HepG2 (cell line): ENCODE measurements around the gene TMEM74B. TPM values are rescaled to one million over a fixed set of nuclear protein-coding genes. Genes with fewer than 3 reads are reported as not detected.
A peak's percentile ranks its signal among the peaks of the same experiment; 100 is the strongest.

Experiments used
- GPN1 ChIP-seq: sonication (generic); formaldehyde crosslinking; IDR thresholded peaks from 2 replicates; pipeline ENCODE4 v1.5.1; 2020; ENCODE audit warnings: missing genetic modification reagents, borderline replicate concordance
- HMGXB4 ChIP-seq, 2 experiments: sonication (generic) in 1 of 2; formaldehyde crosslinking in 1 of 2; IDR thresholded peaks; 2 replicates each; pipeline versions ENCODE4 v1.4.0 to v1.6.1; 2018 to 2020; ENCODE audit warnings: missing genetic modification reagents in 2 of 2, borderline replicate concordance in 1 of 2, low read depth in 1 of 2, mild to moderate bottlenecking in 1 of 2, missing biosample characterization in 1 of 2
- MAFG ChIP-seq: sonication (generic); formaldehyde crosslinking; IDR thresholded peaks from 2 replicates; pipeline ENCODE4 v1.5.1; 2020; ENCODE audit warnings: mild to moderate bottlenecking, missing genetic modification reagents
- PITX1 ChIP-seq: sonication (generic); formaldehyde crosslinking; IDR thresholded peaks from 2 replicates; pipeline ENCODE4 v1.5.1; 2020; ENCODE audit warnings: mild to moderate bottlenecking, missing genetic modification reagents
- POLR2G ChIP-seq: fragments of 200-400 bp; formaldehyde crosslinking; IDR thresholded peaks from 2 replicates; pipeline ENCODE4 v1.6.1; 2018; ENCODE audit warnings: mild to moderate bottlenecking, low read depth, low read length, moderate library complexity
- SKIL ChIP-seq: sonication (generic); formaldehyde crosslinking; IDR thresholded peaks from 2 replicates; pipeline ENCODE4 v1.8.0; 2022; ENCODE audit warnings: missing genetic modification reagents, mild to moderate bottlenecking, moderate library complexity, borderline replicate concordance
- TEAD3 ChIP-seq: optimal IDR thresholded peaks from 2 replicates; pipeline ENCODE3; 2016; ENCODE audit warnings: borderline replicate concordance
- TSC22D2 ChIP-seq: sonication (generic); formaldehyde crosslinking; IDR thresholded peaks from 2 replicates; pipeline ENCODE4 v1.5.1; 2020; ENCODE audit warnings: missing genetic modification reagents, mild to moderate bottlenecking, borderline replicate concordance
- YY1 ChIP-seq: IDR thresholded peaks from 2 replicates; pipeline ENCODE4 v1.6.1; 2011; ENCODE audit warnings: low read length, low read depth, moderate library complexity, mild to moderate bottlenecking; ENCODE audit not compliant: insufficient read depth, insufficient replicate concordance
- ZFP36L1 ChIP-seq: sonication (generic); formaldehyde crosslinking; IDR thresholded peaks from 2 replicates; pipeline ENCODE4 v1.8.0; 2022; ENCODE audit warnings: mild to moderate bottlenecking, missing genetic modification reagents, moderate library complexity
- ZNF253 ChIP-seq: sonication (generic); formaldehyde crosslinking; IDR thresholded peaks from 2 replicates; pipeline ENCODE4 v1.8.0; 2022; ENCODE audit warnings: mild to moderate bottlenecking, missing genetic modification reagents, borderline replicate concordance
- ZNF547 ChIP-seq: sonication (generic); formaldehyde crosslinking; IDR thresholded peaks from 2 replicates; pipeline ENCODE4 v1.5.1; 2020; ENCODE audit warnings: mild to moderate bottlenecking, missing genetic modification reagents
- ZNF567 ChIP-seq: sonication (generic); formaldehyde crosslinking; IDR thresholded peaks from 2 replicates; pipeline ENCODE4 v1.8.1; 2023; ENCODE audit warnings: mild to moderate bottlenecking, missing genetic modification reagents, borderline replicate concordance
- ZNF761 ChIP-seq: sonication (generic); formaldehyde crosslinking; conservative IDR thresholded peaks from 2 replicates; pipeline ENCODE4 v1.4.0; 2020; ENCODE audit warnings: mild to moderate bottlenecking, missing genetic modification reagents
- polyA plus RNA-seq, 8 experiments: library from polyadenylated mRNA; depleted of rRNA in 3 of 8; stranded (reverse) in 7 of 8; unstranded in 1 of 8; fragments of >200 nt; fragmentation: Illumina TruSeq in 4 of 8; extraction: Trizol in 4 of 8; gene quantifications; 2 replicates each; pipeline versions ENCODE4 v1.2.1 to v1.2.3, GENCODE V29; 2011 to 2016; ENCODE audit warnings: low read depth in 4 of 8, missing spikeins in 1 of 8, mixed read lengths in 1 of 8; ENCODE audit not compliant: insufficient read depth in 1 of 8
- total RNA-seq, 5 experiments: library from RNA; depleted of rRNA; stranded (reverse); fragments of >200 nt; fragmentation: Illumina TruSeq; extraction: Trizol; gene quantifications; 2 replicates each; pipeline ENCODE4 v1.2.3, GENCODE V29; 2016; ENCODE audit warnings: low read depth in 1 of 5
- TF ChIP-seq, protein P1 (sequence below): sonication (generic); formaldehyde crosslinking; IDR thresholded peaks from 2 replicates; pipeline ENCODE4 v1.4.0; 2020; ENCODE audit warnings: low read depth, missing genetic modification reagents
- TF ChIP-seq, protein P2 (sequence below): sonication (generic); formaldehyde crosslinking; IDR thresholded peaks from 2 replicates; pipeline ENCODE4 v1.5.1; 2020; ENCODE audit warnings: mild to moderate bottlenecking, moderate library complexity, missing genetic modification reagents

The TMEM74B gene
- total and polyA plus RNA-seq, 2 of the 13 experiments (the other 11 are each of a cell fraction or from before 2014, with no cell fraction given), result 4.7 to 18.4 TPM

GRCh38 chr20:1185790-1186334 lies 1.1 kb upstream of the TMEM74B start (continued):
- TF ChIP-seq, protein P1, sequence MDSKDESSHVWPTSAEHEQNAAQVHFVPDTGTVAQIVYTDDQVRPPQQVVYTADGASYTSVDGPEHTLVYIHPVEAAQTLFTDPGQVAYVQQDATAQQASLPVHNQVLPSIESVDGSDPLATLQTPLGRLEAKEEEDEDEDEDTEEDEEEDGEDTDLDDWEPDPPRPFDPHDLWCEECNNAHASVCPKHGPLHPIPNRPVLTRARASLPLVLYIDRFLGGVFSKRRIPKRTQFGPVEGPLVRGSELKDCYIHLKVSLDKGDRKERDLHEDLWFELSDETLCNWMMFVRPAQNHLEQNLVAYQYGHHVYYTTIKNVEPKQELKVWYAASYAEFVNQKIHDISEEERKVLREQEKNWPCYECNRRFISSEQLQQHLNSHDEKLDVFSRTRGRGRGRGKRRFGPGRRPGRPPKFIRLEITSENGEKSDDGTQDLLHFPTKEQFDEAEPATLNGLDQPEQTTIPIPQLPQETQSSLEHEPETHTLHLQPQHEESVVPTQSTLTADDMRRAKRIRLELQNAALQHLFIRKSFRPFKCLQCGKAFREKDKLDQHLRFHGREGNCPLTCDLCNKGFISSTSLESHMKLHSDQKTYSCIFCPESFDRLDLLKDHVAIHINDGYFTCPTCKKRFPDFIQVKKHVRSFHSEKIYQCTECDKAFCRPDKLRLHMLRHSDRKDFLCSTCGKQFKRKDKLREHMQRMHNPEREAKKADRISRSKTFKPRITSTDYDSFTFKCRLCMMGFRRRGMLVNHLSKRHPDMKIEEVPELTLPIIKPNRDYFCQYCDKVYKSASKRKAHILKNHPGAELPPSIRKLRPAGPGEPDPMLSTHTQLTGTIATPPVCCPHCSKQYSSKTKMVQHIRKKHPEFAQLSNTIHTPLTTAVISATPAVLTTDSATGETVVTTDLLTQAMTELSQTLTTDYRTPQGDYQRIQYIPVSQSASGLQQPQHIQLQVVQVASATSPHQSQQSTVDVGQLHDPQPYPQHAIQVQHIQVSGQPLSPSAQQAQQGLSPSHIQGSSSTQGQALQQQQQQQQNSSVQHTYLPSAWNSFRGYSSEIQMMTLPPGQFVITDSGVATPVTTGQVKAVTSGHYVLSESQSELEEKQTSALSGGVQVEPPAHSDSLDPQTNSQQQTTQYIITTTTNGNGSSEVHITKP (CRISPR knock-in tag), result peak; percentile 62; the same call in 1 of the 2 replicates
- TF ChIP-seq POLR2G (no peak), SKIL (CRISPR knock-in tag) (no peak), ZNF761 (CRISPR knock-in tag) (no peak), ZNF567 (peak; percentile 68; the same call in 1 of the 2 replicates), HMGXB4 (CRISPR knock-in tag; IDR thresholded peaks at IDR 0.05; ENCODE audit: borderline replicate concordance in 1 of 2, low read depth in 1 of 2) (peak; percentile 62 to 96), GPN1 (CRISPR knock-in tag) (no peak), PITX1 (CRISPR knock-in tag) (no peak), MAFG (CRISPR knock-in tag) (no peak), ZNF547 (CRISPR knock-in tag) (peak; percentile 65; the same call in 1 of the 2 replicates), TEAD3 (CRISPR knock-in tag) (peak; percentile 32), ZNF253 (CRISPR knock-in tag) (no peak), YY1 (peak; percentile 16), TSC22D2 (CRISPR knock-in tag) (peak; percentile 52; the same call in 1 of the 2 replicates), ZFP36L1 (CRISPR knock-in tag) (peak; percentile 21; the same call in 1 of the 2 replicates)
- TF ChIP-seq, protein P2, sequence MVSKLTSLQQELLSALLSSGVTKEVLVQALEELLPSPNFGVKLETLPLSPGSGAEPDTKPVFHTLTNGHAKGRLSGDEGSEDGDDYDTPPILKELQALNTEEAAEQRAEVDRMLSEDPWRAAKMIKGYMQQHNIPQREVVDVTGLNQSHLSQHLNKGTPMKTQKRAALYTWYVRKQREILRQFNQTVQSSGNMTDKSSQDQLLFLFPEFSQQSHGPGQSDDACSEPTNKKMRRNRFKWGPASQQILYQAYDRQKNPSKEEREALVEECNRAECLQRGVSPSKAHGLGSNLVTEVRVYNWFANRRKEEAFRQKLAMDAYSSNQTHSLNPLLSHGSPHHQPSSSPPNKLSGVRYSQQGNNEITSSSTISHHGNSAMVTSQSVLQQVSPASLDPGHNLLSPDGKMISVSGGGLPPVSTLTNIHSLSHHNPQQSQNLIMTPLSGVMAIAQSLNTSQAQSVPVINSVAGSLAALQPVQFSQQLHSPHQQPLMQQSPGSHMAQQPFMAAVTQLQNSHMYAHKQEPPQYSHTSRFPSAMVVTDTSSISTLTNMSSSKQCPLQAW (CRISPR knock-in tag), result peak; percentile 74; the same call in 1 of the 2 replicates
